ENCODE results near the gene ITIH4.

Gene ITIH4

DNA sequence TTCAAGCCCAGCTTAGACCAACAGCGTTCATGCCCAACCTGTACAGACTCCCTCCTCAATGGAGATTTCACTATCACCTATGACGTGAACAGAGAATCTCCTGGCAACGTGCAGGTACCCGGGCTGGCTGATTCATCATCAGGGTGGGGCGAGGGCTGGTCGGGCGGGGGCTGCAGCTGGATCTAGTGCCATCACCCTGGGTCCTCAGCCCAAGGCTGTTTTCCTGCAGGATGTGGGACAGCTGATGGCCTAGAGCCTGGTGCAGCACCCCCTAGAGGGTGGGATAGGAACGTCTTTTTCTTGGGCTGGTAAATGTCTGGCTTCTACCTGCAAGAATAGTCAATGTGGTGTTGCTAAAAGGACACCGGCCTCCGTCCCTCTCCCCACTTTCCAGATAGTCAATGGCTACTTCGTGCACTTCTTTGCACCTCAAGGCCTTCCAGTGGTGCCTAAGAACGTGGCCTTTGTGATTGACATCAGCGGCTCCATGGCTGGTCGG lies 31.4 kb downstream of the ITIH4 start:
- no peak for DNase-seq

DNA sequence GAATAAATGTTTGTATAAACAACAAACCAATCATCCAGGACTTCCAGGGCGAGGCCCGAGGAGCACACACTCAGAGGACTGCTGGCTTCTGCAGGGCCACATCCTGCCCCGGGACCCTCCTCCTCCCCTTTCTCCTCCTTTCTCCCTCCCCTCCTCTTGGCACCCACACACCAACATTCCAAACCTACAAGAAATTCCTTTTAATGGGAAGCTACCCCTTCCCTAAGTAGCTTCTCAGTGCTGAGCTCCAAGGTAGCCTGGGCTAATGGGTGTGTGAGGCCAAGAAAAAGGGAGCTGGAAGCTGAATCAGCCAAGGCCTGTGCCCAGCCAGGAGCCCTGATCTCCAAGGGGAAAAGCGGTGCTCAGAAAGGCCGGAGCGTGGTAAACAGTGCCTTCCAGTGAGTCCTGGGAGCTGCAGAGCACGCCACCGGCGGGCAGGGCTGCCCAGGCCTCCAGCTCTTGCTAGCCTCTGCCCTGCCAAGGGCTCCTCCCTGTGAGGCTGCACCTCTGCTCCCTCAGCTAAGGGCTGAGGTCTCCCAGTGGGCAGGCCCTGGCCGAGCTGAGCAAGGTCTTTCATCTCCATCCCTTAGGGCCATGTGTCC lies 32.0 kb downstream of the ITIH4 start:
- DNase-seq = no peak

DNA sequence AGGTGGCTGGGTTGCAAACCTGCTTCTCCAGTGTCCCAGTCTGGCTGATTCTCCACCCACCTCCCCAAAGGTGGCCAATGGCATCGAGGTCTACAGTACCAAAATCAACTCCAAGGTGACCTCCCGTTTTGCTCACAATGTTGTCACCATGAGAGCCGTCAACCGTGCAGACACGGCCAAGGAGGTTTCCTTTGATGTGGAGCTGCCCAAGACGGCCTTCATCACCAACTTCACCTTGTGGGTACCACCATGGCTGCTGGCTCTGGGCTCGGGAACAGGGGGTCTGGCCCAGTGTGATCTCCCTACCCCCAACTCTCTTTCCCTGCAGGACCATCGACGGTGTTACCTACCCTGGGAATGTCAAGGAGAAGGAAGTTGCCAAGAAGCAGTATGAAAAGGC lies 34.1 kb downstream of the ITIH4 start:
- no peak for DNase-seq

DNA sequence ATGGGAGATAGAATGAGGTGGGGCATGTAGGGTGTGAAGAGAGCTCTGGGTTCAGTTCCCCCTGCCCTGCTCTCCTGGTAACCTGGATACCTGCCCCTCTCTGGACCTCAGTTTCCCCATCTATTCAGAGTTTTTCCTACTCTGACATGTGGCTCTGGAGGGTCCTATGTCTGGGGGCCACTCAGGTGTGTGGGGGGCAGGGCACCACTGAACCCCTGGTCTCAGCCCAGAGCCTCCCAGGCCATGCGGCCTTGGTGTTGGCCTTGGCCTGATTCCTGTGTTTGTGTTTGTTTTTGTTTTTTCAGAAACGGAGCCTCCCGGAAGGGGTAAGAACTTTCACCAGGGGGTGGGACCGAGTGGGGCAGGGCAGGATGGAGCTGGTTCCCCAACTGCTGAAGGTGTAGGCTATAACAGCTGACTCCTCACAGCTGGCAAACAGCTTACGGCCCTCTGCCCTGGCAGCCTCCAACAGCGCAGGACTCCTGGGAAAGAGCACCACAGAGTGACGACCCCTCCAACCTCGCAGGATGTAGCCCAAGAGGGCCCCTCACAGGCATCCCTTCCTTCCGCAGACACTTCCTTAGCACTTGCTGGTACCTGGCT lies 35.1 kb downstream of the ITIH4 start:
- no peak for DNase-seq

DNA sequence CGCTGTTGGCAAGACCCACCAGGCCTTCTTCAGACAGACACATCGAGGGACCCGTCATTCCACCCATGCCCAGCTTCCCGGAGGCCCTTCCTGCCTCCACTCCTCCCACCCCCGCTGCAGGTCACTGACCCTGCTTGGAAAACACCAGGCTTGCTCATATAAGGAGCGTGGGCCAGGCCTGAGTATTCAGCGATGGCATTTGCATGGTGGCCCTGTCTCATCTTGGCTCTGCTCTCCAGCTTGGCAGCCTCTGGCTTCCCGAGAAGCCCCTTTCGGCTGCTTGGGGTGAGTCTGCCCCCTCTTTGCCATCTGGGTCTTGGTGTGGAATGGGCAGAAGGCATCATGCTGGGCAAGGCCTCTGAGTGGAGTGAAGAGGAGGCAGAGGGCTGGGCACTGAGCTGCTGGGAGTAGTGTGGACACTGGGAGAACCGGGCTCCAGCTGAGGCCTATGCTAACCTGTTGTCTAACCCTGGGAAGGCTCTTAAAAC lies 35.8 kb downstream of the ITIH4 start, which contains the start of gene ITIH3:
ITIH3 (plus strand) TSS at position 185 of the 488 bp plus-strand sequence; CDS start at position 193, 8 bp downstream.
- DNase-seq = no peak

DNA sequence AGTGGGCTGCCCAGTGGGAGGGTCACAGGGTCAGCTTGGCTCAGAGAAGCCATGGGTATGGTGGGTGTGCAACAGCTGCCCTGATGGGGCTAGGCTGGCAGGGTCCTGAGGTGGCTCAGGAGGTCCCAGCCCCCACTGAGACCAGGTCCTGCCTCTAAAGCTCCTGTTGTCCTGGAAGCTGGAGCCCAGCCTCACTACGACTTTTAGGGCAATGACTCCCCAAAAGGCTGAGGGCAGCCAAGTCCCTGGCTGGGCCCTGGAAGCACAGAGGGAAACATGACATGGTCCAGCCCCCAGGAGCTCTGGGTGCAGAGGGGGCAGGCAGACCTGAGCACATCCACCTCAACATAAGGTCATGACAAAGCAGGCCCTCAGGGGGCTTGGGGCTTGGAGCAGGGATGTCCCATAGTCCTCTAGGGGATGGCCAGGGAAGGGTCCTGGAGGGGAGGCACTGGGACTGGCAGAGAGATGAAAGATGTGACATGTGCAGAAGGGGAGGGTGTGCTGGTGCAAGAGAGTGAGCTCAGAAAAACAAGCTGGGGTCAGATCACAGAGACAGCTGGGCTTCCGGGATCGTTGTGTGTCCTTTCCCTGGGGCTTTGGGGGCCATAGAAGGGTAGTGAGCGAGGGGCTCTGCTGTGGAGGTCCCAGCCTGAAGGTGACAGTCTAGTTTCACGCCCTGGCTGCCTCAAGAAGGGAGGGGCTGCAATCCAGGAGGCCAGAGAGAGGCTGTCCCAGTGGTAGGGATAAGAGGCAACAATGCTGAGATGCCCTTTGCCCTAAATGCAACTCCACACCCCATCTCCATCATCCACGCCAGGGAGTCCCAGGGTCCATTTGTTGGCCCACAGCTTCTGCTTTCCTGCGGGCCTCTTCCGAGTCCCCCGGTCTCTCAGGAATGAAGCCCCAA lies 36.5 kb downstream of the ITIH4 start:
- no peak for DNase-seq

DNA sequence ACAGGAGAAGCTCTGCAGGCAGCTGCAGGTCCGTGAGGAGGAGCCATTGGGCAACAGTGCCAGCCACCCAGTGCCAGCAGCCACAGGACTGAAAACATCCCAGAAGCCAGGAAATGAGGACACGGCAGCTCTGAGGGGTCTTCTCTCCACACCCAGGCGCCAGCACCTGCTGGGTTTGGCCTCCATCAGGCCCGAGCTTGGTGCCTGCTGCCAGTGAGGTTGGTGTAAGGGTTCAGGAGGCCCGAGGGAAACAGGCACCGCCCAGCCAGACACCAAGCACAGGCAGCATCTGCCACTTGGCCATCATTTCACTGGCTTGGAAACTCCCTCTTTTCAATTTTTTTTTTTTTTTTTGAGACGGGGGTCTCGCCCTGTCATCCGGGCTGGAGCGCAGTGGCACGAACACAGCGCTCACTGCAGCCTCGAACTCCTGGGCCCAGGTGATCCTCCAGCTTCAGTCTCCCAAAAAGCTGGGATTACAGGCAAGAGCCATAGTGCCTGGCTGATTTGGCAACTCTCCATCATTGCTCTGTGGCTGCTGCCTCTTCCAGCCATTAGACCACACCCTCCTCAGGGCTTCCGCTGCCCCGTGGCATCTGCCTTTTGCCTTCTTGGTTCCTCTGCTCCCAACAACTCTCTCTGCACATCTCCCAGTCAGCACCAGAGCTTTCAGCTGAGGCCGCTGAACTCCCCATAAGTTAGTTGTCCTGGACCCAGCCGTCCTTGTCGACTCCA lies 37.3 kb downstream of the ITIH4 start:
- DNase-seq = no peak

DNA sequence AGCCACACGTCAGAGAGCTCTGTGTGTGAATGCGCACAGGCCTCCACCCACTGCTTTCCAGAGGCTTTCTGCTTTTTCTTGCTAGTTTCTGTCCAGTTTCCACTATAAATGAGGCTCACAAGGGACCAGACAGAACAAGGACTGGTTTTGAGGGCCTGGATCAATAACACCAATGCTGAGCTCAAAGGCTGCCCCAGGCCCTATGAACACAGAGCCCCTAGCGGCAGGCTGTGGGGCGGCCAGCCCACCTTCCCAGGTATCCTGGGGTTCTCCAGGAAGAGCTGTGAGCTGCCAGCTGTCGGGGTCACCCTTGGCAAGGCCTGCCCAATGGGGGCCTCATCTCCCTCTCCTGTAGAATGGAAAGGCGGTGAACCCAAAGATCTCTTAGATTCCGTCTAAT lies 38.1 kb downstream of the ITIH4 start:
- no peak for DNase-seq

DNA sequence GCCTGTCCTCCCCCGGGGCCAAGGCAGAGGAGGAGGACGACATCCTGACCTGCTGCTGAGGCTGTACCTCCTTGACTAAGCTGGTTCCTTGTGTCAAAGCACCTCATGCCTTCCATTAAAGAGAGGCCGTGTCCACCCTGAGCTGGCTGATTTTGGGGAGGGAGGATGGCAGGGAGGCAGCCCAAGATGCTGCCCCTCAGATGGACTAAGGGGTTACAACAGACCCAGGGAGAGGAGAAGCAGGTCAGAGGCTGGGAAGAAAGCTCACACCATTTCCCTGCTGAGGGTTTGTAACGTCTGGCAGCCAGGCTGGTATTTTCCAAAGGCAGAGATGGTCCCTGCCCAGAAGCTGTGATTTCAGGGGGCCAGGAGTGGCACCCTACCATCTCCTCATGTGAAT lies 38.5 kb downstream of the ITIH4 start:
- DNase-seq = no peak

DNA sequence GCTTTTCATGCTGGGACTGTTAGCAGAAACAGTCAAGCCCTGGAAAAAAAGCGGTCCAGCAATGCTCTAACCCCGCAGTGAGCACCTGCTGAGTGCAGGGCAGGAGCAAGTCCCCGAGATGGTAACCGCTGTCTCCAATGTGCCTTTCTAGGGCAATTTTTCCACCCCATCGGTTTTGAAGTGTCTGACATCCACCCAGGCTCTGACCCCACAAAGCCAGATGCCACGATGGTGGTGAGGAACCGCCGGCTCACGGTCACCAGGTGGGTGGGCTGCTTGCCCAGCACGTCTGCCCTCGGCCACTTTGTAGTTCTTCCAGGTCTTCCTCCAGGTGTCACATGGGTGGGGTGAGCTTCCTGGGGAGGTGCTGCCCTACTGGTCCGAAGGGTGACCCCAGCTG lies 39.1 kb downstream of the ITIH4 start:
- no peak for DNase-seq

DNA sequence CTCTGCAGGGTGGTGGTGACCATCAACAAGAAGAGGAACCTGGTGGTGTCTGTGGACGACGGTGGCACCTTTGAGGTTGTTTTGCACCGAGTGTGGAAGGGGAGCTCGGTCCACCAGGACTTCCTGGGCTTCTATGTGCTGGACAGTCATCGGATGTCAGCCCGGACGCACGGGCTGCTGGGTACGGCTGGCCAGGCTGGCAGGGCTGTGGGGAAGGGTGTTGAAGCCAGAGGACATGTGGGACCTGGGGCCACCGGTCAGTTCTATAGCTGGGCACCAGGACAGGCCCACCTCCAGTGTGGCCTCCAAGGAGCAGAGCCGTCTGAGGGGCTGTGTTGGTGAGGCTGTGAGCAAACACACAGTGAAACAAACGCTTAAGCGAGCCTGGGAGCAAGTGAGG lies 39.7 kb downstream of the ITIH4 start:
- no peak for DNase-seq

DNA sequence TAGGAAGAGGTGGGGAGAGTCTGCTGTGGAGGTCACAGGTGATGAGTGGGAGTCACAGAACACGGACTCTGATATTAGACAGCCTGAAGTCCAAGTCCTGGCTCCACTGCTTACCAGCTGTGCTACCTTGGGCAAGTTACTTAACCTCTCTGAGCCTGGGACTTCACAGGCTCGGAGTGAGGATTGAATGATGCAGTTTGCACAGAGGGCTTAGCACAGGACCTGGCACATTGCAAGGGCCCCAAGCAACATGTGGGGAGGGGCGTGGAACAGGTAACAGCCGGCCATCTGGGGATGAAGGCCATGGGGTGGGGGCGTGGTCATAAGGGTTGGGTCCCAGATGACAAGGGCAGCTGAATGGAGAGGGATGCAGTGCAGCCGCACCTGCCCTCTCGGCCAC lies 40.1 kb downstream of the ITIH4 start:
- DNase-seq = no peak

DNA sequence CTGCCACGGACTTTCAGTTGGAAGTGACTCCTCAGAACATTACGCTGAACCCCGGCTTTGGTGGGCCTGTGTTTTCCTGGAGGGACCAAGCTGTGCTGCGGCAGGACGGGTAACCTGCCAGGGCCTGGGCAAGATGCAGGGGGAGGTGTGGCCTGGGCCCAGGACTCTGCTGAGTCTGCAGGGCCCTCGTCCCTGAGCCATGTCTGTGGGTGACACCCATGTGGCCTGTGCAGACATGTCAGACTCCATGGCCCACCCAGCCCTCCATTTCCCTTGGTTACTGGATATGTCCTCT lies 40.8 kb downstream of the ITIH4 start:
- DNase-seq = no peak

DNA sequence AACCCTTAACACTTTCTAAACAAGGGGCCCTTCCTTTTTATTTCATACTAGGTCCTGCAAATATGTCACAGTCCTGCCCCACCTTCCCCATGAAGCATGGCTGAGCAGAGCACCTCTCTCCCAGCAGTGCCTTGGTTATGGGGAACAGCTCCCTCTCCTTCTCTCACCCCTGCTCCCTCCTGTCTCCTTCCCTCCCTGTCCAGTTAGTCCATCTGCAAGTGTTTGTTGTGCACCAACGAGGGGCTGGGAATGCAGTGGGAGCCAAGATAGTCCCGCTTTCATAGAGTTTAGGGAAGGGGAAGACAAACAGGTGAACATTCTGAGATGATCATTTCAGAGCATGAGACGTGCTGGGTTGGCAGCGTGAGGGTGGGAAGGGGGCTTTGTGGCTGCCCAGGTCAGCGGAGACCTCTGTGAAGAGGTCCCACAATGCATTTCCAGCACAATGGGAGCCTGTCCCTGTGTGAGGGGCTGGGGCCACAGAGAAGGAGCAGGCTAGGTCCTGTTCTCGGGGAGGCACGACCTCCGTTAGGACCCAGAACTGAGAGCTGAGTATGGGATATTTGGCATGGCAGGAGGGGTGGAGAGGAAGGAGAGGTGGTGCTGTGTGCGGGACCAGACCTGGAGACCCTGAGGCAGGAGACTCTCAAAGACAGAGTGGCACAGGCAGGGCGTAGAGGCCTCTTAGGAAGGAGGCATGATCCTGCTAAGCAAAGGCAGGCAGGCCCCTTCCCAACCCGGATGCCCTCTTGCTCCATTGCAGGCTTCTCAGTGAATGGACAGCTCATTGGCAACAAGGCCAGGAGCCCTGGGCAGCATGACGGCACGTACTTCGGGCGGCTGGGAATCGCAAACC lies 41.4 kb downstream of the ITIH4 start:
- no peak for DNase-seq

DNA sequence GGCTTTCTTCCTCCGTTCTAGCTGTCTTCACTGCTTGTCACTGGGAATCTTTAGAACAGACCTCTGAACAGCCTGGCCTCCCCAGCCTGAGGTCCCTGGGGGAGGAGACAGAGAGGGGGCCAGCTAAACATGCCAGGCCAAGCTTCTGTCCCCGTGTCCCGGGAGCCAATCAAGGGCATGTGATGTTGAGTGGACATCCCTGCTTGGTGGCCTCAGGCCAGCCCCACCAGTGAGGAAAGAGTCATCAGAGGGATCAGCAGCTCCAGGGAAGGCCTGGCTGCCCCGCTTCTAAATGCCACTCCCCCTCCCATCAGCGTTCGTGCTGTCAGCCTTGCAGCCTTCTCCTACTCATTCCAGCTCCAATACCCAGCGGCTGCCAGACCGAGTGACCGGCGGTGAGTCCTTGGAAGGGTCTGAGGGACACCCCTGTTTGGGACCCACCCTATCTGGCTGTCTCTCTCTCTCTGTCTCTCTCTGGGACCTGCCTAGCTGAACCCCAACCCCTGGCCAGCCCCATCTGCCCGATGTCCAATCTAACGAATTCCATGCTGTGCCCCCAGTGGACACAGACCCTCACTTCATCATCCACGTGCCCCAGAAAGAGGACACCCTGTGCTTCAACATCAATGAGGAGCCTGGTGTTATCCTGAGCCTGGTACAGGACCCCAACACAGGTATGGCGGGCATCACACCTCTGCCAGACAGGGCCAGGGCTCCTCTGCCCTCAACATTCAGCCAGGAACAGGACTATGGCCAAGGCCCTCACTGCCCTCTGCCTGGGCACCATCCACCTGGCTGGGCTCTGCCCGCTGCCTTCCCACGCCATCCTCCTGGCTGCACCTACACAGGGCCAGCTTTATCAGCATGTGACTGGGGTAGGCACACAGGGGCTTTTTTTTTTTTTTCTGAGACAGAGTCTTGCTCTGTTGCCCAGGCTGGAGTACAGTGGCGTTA lies 42.5 kb downstream of the ITIH4 start:
- DNase-seq = no peak

DNA sequence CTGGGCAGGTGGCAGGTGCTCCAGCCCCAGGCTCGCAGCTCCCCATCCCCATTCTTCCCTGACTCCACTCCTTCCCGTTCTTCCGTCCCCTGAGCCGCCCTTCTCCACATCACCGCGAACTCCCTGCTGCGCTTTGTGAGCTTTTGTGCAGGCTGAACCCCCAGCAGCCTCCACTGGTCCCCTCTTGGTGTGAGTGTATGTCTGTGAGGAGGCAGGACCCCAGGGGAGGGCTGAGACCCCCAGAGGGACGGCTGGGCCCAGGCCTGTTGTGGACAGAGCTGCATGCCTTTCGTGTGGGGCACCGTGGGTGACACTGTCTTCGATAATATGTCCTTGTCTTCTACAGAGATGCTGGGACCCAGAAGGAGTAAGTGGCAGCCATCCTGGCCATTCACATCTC lies 43.2 kb downstream of the ITIH4 start:
- DNase-seq = no peak

DNA sequence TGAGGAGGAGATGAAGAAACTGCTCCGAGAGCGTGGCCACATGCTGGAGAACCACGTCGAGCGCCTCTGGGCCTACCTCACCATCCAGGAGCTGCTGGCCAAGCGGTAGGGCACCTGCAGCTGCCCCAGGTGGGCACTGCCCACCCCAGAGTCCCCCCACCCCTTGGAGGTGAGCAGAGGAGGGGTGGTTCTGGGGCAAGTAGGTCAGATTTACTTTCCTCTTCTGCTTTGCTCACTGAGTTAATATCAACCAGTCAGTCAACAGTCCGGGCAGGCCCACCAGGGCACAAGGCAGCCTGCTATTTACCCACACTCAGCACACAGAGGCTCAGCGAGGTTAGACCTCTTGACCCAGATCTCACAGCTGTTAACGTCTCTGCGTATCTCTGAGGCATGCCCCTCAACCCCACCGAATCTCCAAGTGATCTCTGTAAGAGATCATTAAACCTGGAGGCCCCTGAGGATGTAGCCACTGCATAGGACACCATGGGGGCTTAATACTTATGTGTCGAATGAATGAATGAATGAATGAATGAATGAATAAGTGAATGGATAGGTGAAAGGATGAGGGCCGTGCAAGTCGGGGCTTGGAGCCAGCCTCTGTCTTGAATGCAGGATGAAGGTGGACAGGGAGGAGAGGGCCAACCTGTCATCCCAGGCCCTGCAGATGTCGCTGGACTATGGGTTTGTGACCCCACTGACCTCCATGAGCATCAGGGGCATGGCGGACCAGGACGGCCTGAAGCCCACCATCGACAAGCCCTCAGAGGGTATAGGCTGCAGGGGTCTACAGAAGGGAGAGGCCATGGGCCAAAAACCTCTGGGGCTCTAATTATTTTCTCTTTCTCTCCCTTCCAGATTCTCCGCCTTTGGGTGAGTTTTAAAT lies 43.9 kb downstream of the ITIH4 start:
- no peak for DNase-seq

DNA sequence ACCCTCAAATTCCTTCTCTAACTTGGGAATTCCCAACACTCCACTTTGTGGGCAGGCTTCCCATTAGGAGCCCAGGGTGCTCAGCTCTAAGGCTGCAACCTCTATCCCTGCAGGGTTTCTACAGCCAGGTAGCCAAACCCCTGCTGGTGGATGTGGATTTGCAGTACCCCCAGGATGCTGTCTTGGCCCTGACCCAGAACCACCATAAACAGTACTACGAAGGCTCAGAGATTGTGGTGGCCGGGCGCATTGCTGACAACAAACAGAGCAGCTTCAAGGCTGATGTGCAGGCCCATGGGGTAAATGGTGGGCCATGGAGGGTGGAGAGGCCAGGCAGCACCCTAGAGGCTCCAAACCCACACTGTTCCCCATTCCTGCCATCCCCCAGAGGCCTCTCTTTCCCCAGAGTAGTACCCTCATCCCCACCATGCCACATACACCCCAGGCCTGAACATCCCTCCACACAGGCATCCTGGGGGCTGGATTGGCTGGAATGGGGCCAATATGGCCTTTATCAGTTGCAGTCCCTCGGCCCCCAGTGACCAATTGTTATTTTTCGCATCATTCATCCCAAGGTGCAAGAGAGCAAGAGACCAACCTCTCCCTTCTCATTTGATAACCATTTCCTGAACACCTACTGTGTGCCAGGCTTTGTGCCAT lies 45.4 kb downstream of the ITIH4 start:
- no peak for DNase-seq
